BJ (cell line): ENCODE measurements around the gene UGDH. TPM values are rescaled to one million over a fixed set of nuclear protein-coding genes. Genes with fewer than 3 reads are reported as not detected.

Experiments used
- CTCF ChIA-PET: fragments of 350-600 bp; formaldehyde crosslinking; extraction: SDS; loops from one replicate; lab custom pipeline; 2021; ENCODE audit warnings: antibody characterized with exemption, inconsistent platforms; lab: Yijun Ruan, JAX
- POLR2A ChIA-PET: fragments of 300-600 bp; sonication (Branson Sonifier 250); formaldehyde crosslinking; extraction: SDS; loops from one replicate; lab custom pipeline; 2021; ENCODE audit warnings: antibody characterized with exemption; lab: Charles Lee
- DNase-seq: peaks from one replicate; pipeline ENCODE4 v3.0.0-alpha.2; 2011; ENCODE audit warnings: low read depth
- H3K27me3 ChIP-seq: 2 replicates; pipeline ENCODE4 v1.6.0; 2011; ENCODE audit warnings: low read length; ENCODE audit not compliant: control insufficient read depth, insufficient read depth
- H3K36me3 ChIP-seq: 2 replicates; pipeline ENCODE4 v1.5.1; 2011; ENCODE audit warnings: low read length; ENCODE audit not compliant: control insufficient read depth, insufficient read depth
- H3K4me3 ChIP-seq: 2 replicates; pipeline ENCODE4 v1.5.1; 2011; ENCODE audit warnings: low read depth, mild to moderate bottlenecking, control low read depth, low read length
- polyA plus RNA-seq: library from polyadenylated mRNA; depleted of rRNA; stranded (reverse); fragments of >200 nt; gene quantifications from 2 replicates; pipeline ENCODE4 v1.2.3, GENCODE V29; 2011; rRNA removed
- TF ChIP-seq, protein P1 (sequence below): IDR thresholded peaks from 2 replicates; pipeline ENCODE4 v1.5.1; 2011; ENCODE audit warnings: low read depth, mild to moderate bottlenecking, control low read depth, inconsistent platforms, low read length, moderate library complexity; ENCODE audit not compliant: insufficient read depth

The UGDH gene
- polyA plus RNA-seq, 1 experiment, result 27.9 TPM

DNA sequence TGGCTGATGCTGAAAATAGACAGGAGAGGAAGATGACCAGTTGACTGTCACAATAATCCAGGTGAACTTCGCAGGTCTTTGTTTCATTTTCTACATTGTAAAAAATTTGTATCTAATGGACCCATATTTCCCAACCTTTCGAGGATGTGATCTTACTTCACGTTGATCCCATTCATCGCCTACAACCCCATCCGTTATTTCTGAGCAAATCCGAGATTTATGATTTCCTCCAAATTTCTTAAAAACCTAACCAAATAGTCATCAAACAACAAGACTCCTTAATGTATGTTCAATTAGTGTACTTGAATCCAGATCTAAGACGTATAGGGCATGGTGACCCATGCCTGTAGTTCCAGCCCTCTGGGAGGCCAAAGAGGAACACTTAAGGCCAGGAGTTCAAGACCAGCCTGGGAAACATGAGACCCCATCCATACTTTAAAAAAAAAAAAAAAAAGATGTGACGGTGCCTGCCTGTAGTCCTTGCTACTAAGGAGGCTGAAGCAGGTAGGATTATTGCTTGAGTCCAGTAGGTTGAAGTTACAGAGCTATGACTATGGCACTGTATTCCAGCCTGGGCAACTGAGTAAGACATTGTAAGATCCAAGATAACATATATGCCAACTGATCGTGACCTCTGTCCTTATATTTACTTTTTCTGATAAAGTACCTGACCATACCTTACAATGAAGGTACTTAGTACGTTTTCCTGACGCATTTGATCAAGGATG, 74.2 kb downstream of the UGDH start:
- H3K36me3 ChIP-seq, result peaks cover 12% of the 10 kb centered on the region
- TF ChIP-seq, protein P1, sequence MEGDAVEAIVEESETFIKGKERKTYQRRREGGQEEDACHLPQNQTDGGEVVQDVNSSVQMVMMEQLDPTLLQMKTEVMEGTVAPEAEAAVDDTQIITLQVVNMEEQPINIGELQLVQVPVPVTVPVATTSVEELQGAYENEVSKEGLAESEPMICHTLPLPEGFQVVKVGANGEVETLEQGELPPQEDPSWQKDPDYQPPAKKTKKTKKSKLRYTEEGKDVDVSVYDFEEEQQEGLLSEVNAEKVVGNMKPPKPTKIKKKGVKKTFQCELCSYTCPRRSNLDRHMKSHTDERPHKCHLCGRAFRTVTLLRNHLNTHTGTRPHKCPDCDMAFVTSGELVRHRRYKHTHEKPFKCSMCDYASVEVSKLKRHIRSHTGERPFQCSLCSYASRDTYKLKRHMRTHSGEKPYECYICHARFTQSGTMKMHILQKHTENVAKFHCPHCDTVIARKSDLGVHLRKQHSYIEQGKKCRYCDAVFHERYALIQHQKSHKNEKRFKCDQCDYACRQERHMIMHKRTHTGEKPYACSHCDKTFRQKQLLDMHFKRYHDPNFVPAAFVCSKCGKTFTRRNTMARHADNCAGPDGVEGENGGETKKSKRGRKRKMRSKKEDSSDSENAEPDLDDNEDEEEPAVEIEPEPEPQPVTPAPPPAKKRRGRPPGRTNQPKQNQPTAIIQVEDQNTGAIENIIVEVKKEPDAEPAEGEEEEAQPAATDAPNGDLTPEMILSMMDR, result no peak
- no peak for DNase-seq
- ChIA-PET CTCF (interaction anchor here (0.6 to 1.1 kb wide), 3 partner anchors 16 to 404 kb away, joined by 3 read pairs; no protein-coding TSS in a partner anchor), POLR2A (no interaction called here)
- H3K4me3 ChIP-seq, result no peak overlapping the region
- H3K27me3 ChIP-seq, result no peaks in the 10 kb centered on the region

DNA sequence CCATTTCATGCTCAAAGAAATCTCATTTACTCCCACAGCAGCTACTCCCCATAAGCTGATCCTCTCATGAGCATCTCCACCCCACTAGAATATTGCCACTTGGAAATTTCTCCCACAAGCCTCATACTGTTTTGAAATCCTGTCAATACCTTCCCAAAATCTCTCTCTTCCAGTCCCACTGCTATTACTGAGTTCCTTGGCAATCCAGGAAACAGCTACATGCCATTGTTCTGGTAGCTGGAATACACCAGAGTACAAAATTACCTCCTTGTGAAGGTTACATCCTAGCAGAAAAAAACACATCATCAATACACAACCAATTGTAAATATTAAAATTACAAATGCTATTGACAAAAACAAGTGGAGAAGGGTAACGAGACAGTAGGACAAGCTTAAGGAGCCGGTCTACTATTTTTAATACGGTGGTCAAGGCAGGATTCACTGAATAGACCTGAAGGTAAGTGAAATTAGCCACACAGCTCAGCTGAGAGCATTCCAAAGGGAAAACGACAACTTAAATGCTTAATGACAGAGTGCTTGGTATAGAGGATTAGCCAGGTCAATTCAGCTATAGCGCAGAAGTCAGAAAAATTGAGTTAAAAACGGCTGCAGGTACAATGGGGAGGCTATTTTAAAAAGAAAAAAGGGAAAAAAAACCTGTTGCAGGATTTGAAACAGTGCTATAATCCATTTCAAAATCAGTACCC, 74.9 kb downstream of the UGDH start:
- H3K27me3 ChIP-seq, result no peaks in the 10 kb centered on the region
- no peak overlapping the region for H3K4me3 ChIP-seq
- CTCF ChIA-PET, result interaction anchor here (0.6 to 1.1 kb wide), 3 partner anchors 17 to 405 kb away, joined by 3 read pairs; no protein-coding TSS in a partner anchor
- POLR2A ChIA-PET, result no interaction called here
- H3K36me3 ChIP-seq, result peaks cover 12% of the 10 kb centered on the region
- DNase-seq, result no peak
- TF ChIP-seq, protein P1, result no peak

- Histone ChIP-seq H3K27me3 (no peaks in the 10 kb centered on the region), H3K36me3 (peaks cover 11% of the 10 kb centered on the region), H3K4me3 (no peak overlapping the region)
- ChIA-PET CTCF (no interaction called here), POLR2A (no interaction called here)
- TF ChIP-seq, protein P1, result no peak
- DNase-seq, result no peak
Measured at GRCh38 chr4:39451423-39452023, 75.7 kb downstream of the UGDH start.

DNA sequence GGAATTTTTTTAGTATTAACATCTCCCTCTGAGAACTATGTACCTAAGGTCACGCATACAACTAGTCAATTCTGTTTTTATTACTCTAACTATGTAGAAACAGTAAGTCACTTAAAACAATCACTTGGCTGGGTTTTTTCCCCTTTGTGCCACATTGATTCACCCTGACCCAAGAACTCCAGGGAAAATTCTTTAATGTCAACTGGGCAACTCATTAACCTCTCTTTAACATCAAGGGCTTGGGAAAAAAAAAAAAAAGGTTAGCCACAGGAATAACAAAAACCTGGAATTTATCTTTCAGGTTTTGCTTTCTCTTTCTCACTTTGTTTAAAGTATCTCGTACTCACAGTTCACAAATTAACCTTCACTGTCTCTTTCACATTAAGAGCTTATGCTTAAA, 76.6 kb downstream of the UGDH start:
- peaks cover 10% of the 10 kb centered on the region for H3K36me3 ChIP-seq

More for the DNA sequence above, 76.6 kb downstream of the UGDH start:
- Histone ChIP-seq H3K27me3 (no peaks in the 10 kb centered on the region), H3K4me3 (no peak overlapping the region)
- ChIA-PET CTCF (no interaction called here), POLR2A (no interaction called here)
- no peak for DNase-seq
- TF ChIP-seq, protein P1, result no peak

Other genes starting within 250 kb of the UGDH start
- gene RFC1, start 161.1 kb downstream of the UGDH start, polyA plus RNA-seq, result 18.1 and 32.6 TPM in 2 replicates
- gene KLB, start 120.5 kb downstream of the UGDH start, polyA plus RNA-seq, result not detected in 2 replicates
- gene RPL9, start 68.5 kb downstream of the UGDH start, polyA plus RNA-seq, result 458 and 1,469 TPM in 2 replicates
- gene LIAS, start 68.4 kb downstream of the UGDH start, polyA plus RNA-seq, result 5.1 and 8.0 TPM in 2 replicates
- 25.4 and 41.9 TPM in 2 replicates for gene SMIM14, start 111.4 kb upstream of the UGDH start, polyA plus RNA-seq
- 44.1 and 67.8 TPM in 2 replicates for gene UBE2K, start 170.7 kb upstream of the UGDH start, polyA plus RNA-seq